Activated naive CD8-positive, alpha-beta T cell (primary cell): ENCODE data around the gene TLX2.
"Not testable (repeated sequence)": the region's sequence is repeated elsewhere in the genome, so short reads cannot be mapped to it uniquely, and the experiment has no call there.

Source experiments
- H3K27ac Mint-ChIP-seq: one replicate; pipeline ENCODE4 v1.8.0; 2021; ENCODE audit warnings: mixed read lengths
- H3K27me3 Mint-ChIP-seq: one replicate; pipeline ENCODE4 v1.8.0; 2021; ENCODE audit warnings: mixed read lengths
- H3K36me3 Mint-ChIP-seq: one replicate; pipeline ENCODE4 v1.8.0; 2021; ENCODE audit warnings: mixed read lengths
- H3K4me1 Mint-ChIP-seq: one replicate; pipeline ENCODE4 v1.8.0; 2021; ENCODE audit warnings: low read depth, mixed read lengths
- H3K4me3 Mint-ChIP-seq: one replicate; pipeline ENCODE4 v1.8.0; 2021; ENCODE audit warnings: mild to moderate bottlenecking, mixed read lengths
- H3K9me3 Mint-ChIP-seq: one replicate; pipeline ENCODE4 v1.8.0; 2021; ENCODE audit warnings: low read depth, mixed read lengths

Gene TLX2

GRCh38 chr2:74551530-74551929 lies 37.3 kb downstream of the TLX2 start:
- no peaks in the 10 kb centered on the region for H3K36me3 Mint-ChIP-seq
- no peak overlapping the region for H3K4me3 Mint-ChIP-seq
- no peak overlapping the region for H3K27ac Mint-ChIP-seq
- H3K4me1 Mint-ChIP-seq = peaks cover 13% of the 10 kb centered on the region
- no peaks in the 10 kb centered on the region for H3K9me3 Mint-ChIP-seq
- H3K27me3 Mint-ChIP-seq = peaks cover 28% of the 10 kb centered on the region

- Mint-ChIP-seq H3K4me3 (peak overlapping the region; percentile 69), H3K9me3 (no peaks in the 10 kb centered on the region), H3K4me1 (peaks cover 13% of the 10 kb centered on the region)
These were observed 38.0 kb downstream of the TLX2 start for GRCh38 chr2:74551942-74552913.

GRCh38 chr2:74552914-74553811 lies 38.9 kb downstream of the TLX2 start:
- H3K36me3 Mint-ChIP-seq = no peaks in the 10 kb centered on the region
- H3K4me3 Mint-ChIP-seq = peak overlapping the region; percentile 80
- peaks cover 12% of the 10 kb centered on the region for H3K4me1 Mint-ChIP-seq
- peaks cover 19% of the 10 kb centered on the region for H3K27me3 Mint-ChIP-seq
- no peaks in the 10 kb centered on the region for H3K9me3 Mint-ChIP-seq
- H3K27ac Mint-ChIP-seq = peak overlapping the region; percentile 10

More at GRCh38 chr2:74551942-74552913, 38.0 kb downstream of the TLX2 start:
- Mint-ChIP-seq H3K27me3 (peaks cover 26% of the 10 kb centered on the region), H3K36me3 (no peaks in the 10 kb centered on the region), H3K27ac (no peak overlapping the region)

- Mint-ChIP-seq H3K9me3 (no peaks in the 10 kb centered on the region), H3K36me3 (no peaks in the 10 kb centered on the region), H3K27me3 (peaks cover 15% of the 10 kb centered on the region), H3K27ac (peak within 1 kb of the TSS; percentile 81), H3K4me3 (peak within 1 kb of the TSS; percentile 92), H3K4me1 (peaks cover 9% of the 10 kb centered on the region)
These were observed 39.9 kb downstream of the TLX2 start, which contains the start of the genes DOK1 and LOXL3 for GRCh38 chr2:74553892-74554819. Gene DOK1, plus strand, starts transcription at chr2:74554720. Its CDS starts 35 bp downstream, at chr2:74554755. Gene LOXL3, minus strand, starts transcription at chr2:74553942. Its CDS starts 1,308 bp downstream, at chr2:74552634.

GRCh38 chr2:74554820-74555531 lies 40.7 kb downstream of the TLX2 start:
- H3K4me1 Mint-ChIP-seq = peaks cover 5% of the 10 kb centered on the region
- H3K4me3 Mint-ChIP-seq = peak overlapping the region; percentile 92
- H3K27ac Mint-ChIP-seq = peak overlapping the region; percentile 81

GRCh38 chr2:74555610-74556103 lies 41.4 kb downstream of the TLX2 start:
- Mint-ChIP-seq H3K4me3 (peak overlapping the region; percentile 92), H3K4me1 (peaks cover 5% of the 10 kb centered on the region), H3K27me3 (peaks cover 5% of the 10 kb centered on the region), H3K9me3 (no peaks in the 10 kb centered on the region), H3K27ac (no peak overlapping the region), H3K36me3 (no peaks in the 10 kb centered on the region)

More at GRCh38 chr2:74554820-74555531, 40.7 kb downstream of the TLX2 start:
- Mint-ChIP-seq H3K27me3 (peaks cover 11% of the 10 kb centered on the region), H3K36me3 (no peaks in the 10 kb centered on the region), H3K9me3 (no peaks in the 10 kb centered on the region)

GRCh38 chr2:74556159-74556558 lies 41.9 kb downstream of the TLX2 start:
- H3K4me1 Mint-ChIP-seq = peaks cover 5% of the 10 kb centered on the region
- H3K36me3 Mint-ChIP-seq = no peaks in the 10 kb centered on the region

GRCh38 chr2:74556831-74557370 lies 42.7 kb downstream of the TLX2 start:
- Mint-ChIP-seq H3K36me3 (no peaks in the 10 kb centered on the region), H3K4me1 (peaks cover 5% of the 10 kb centered on the region), H3K9me3 (no peaks in the 10 kb centered on the region), H3K27ac (no peak overlapping the region), H3K27me3 (peaks cover under 1% of the 10 kb centered on the region), H3K4me3 (no peak overlapping the region)

More at GRCh38 chr2:74556159-74556558, 41.9 kb downstream of the TLX2 start:
- H3K27ac Mint-ChIP-seq = no peak overlapping the region
- H3K4me3 Mint-ChIP-seq = peak overlapping the region; percentile 60
- no peaks in the 10 kb centered on the region for H3K9me3 Mint-ChIP-seq
- peaks cover 5% of the 10 kb centered on the region for H3K27me3 Mint-ChIP-seq

- H3K9me3 Mint-ChIP-seq = no peaks in the 10 kb centered on the region
- H3K27ac Mint-ChIP-seq = no peak overlapping the region
- peaks cover 5% of the 10 kb centered on the region for H3K4me1 Mint-ChIP-seq
- H3K36me3 Mint-ChIP-seq = no peaks in the 10 kb centered on the region
- peaks cover 7% of the 10 kb centered on the region for H3K27me3 Mint-ChIP-seq
- H3K4me3 Mint-ChIP-seq = no peak overlapping the region
These were observed 44.3 kb downstream of the TLX2 start for GRCh38 chr2:74558284-74559230.

- Mint-ChIP-seq H3K4me3 (no peak overlapping the region), H3K36me3 (no peaks in the 10 kb centered on the region), H3K4me1 (peaks cover 3% of the 10 kb centered on the region), H3K27me3 (peaks cover 8% of the 10 kb centered on the region), H3K9me3 (no peaks in the 10 kb centered on the region), H3K27ac (no peak overlapping the region)
These were observed 45.7 kb downstream of the TLX2 start for GRCh38 chr2:74559912-74560311.

GRCh38 chr2:74560591-74560990 lies 46.3 kb downstream of the TLX2 start:
- Mint-ChIP-seq H3K4me1 (peaks cover 2% of the 10 kb centered on the region), H3K27ac (no peak overlapping the region), H3K9me3 (no peaks in the 10 kb centered on the region), H3K36me3 (no peaks in the 10 kb centered on the region), H3K27me3 (peaks cover 8% of the 10 kb centered on the region), H3K4me3 (no peak overlapping the region)

GRCh38 chr2:74561022-74561421 lies 46.8 kb downstream of the TLX2 start:
- H3K4me1 Mint-ChIP-seq, H3K27ac Mint-ChIP-seq, H3K27me3 Mint-ChIP-seq, H3K36me3 Mint-ChIP-seq, H3K4me3 Mint-ChIP-seq, H3K9me3 Mint-ChIP-seq: not testable (repeated sequence)
